Erythroblast (primary cell): Measurements from ENCODE around the gene PRKACG.

Source experiments
- GATA1 ChIP-seq: IDR thresholded peaks from 2 replicates; pipeline ENCODE4 v1.6.1; 2011; ENCODE audit warnings: low read depth, mild to moderate bottlenecking, control low read depth, low read length, moderate library complexity
- POLR2A ChIP-seq: IDR thresholded peaks from 2 replicates; pipeline ENCODE4 v1.6.1; 2011; ENCODE audit warnings: mild to moderate bottlenecking, low read length

- no peak for TF ChIP-seq POLR2A
- no peak for TF ChIP-seq GATA1
Observed at GRCh38 chr9:69001921-69002320, 12.0 kb downstream of the PRKACG start.
